WI38 (cell line): ENCODE measurements around the gene KLF11.

ENCODE experiments used
- H3K4me3 ChIP-seq: 2 replicates; pipeline ENCODE4 v1.5.1; 2011; ENCODE audit warnings: low read depth, mild to moderate bottlenecking, control low read depth, low read length
- CTCF ChIP-seq: IDR thresholded peaks from 2 replicates; pipeline ENCODE4 v1.5.1; 2012; ENCODE audit warnings: low read depth, mild to moderate bottlenecking, control low read depth, low read length

KLF11 gene

GRCh38 chr2:10075101-10075500 is 31.8 kb downstream of the KLF11 start:
- no peak for TF ChIP-seq CTCF
- H3K4me3 ChIP-seq, result no peak overlapping the region

- no peak overlapping the region for H3K4me3 ChIP-seq
- TF ChIP-seq CTCF, result no peak
These were observed 32.3 kb downstream of the KLF11 start for GRCh38 chr2:10075571-10076209.

GRCh38 chr2:10076511-10076910 is 33.2 kb downstream of the KLF11 start:
- no peak overlapping the region for H3K4me3 ChIP-seq
- TF ChIP-seq CTCF, result no peak

- no peak for TF ChIP-seq CTCF
- H3K4me3 ChIP-seq, result no peak overlapping the region
These were observed 33.7 kb downstream of the KLF11 start for GRCh38 chr2:10076988-10077527.

- no peak for TF ChIP-seq CTCF
- H3K4me3 ChIP-seq, result no peak overlapping the region
These were observed 34.7 kb downstream of the KLF11 start for GRCh38 chr2:10078001-10078400.

- no peak for TF ChIP-seq CTCF
- peak overlapping the region; percentile 37 for H3K4me3 ChIP-seq
These were observed 35.4 kb downstream of the KLF11 start for GRCh38 chr2:10078704-10079265.

GRCh38 chr2:10079266-10079869 is 36.0 kb downstream of the KLF11 start:
- H3K4me3 ChIP-seq, result peak overlapping the region; percentile 37
- no peak for TF ChIP-seq CTCF
